ENCODE data around the gene MDN1.

DNA sequence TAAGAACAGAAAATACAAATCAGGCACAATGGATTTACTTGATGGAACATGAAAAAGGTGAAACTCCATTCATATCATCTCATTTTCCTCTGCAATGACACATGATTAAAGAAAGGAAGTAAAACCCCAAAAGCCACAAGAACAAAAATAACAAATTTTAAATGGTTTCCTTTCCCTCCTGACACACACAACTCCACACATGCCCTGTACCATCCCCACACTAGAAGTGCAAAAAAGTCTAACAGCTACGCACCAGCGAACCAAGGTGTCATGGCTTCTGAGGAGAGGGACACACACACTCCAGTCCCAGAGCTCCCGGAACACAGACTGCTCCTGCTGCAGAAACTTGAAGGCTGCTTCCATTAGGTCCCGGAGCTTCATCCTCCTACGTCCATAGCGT lies 25.3 kb downstream of the MDN1 start:
- TF ChIP-seq POLR2AphosphoS5 (IDR thresholded peaks at IDR 0.05) (no peak), POLR2A (IDR thresholded peaks at IDR 0.05) (no peak)
- TF ChIP-seq, protein P1, sequence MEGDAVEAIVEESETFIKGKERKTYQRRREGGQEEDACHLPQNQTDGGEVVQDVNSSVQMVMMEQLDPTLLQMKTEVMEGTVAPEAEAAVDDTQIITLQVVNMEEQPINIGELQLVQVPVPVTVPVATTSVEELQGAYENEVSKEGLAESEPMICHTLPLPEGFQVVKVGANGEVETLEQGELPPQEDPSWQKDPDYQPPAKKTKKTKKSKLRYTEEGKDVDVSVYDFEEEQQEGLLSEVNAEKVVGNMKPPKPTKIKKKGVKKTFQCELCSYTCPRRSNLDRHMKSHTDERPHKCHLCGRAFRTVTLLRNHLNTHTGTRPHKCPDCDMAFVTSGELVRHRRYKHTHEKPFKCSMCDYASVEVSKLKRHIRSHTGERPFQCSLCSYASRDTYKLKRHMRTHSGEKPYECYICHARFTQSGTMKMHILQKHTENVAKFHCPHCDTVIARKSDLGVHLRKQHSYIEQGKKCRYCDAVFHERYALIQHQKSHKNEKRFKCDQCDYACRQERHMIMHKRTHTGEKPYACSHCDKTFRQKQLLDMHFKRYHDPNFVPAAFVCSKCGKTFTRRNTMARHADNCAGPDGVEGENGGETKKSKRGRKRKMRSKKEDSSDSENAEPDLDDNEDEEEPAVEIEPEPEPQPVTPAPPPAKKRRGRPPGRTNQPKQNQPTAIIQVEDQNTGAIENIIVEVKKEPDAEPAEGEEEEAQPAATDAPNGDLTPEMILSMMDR (IDR thresholded peaks at IDR 0.05) = no peak

Data from sigmoid colon (tissue), 4 donors.